BJ (cell line): Measurements from ENCODE around the gene PLA2G2C. TPM values are rescaled to one million over a fixed set of nuclear protein-coding genes. Genes with fewer than 3 reads are reported as not detected.

Experiments used
- CTCF ChIA-PET: fragments of 350-600 bp; formaldehyde crosslinking; extraction: SDS; loops from one replicate; lab custom pipeline; 2021; ENCODE audit warnings: antibody characterized with exemption, inconsistent platforms; lab: Yijun Ruan, JAX
- POLR2A ChIA-PET: fragments of 300-600 bp; sonication (Branson Sonifier 250); formaldehyde crosslinking; extraction: SDS; loops from one replicate; lab custom pipeline; 2021; ENCODE audit warnings: antibody characterized with exemption; lab: Charles Lee
- DNase-seq: peaks from one replicate; pipeline ENCODE4 v3.0.0-alpha.2; 2011; ENCODE audit warnings: low read depth
- H3K27me3 ChIP-seq: 2 replicates; pipeline ENCODE4 v1.6.0; 2011; ENCODE audit warnings: low read length; ENCODE audit not compliant: control insufficient read depth, insufficient read depth
- H3K36me3 ChIP-seq: 2 replicates; pipeline ENCODE4 v1.5.1; 2011; ENCODE audit warnings: low read length; ENCODE audit not compliant: control insufficient read depth, insufficient read depth
- H3K4me3 ChIP-seq: 2 replicates; pipeline ENCODE4 v1.5.1; 2011; ENCODE audit warnings: low read depth, mild to moderate bottlenecking, control low read depth, low read length
- polyA plus RNA-seq: library from polyadenylated mRNA; depleted of rRNA; stranded (reverse); fragments of >200 nt; gene quantifications from 2 replicates; pipeline ENCODE4 v1.2.3, GENCODE V29; 2011
- TF ChIP-seq, protein P1 (sequence below): IDR thresholded peaks from 2 replicates; pipeline ENCODE4 v1.5.1; 2011; ENCODE audit warnings: low read depth, mild to moderate bottlenecking, control low read depth, inconsistent platforms, low read length, moderate library complexity; ENCODE audit not compliant: insufficient read depth

PLA2G2C gene
- polyA plus RNA-seq, 1 experiment = not detected

DNA sequence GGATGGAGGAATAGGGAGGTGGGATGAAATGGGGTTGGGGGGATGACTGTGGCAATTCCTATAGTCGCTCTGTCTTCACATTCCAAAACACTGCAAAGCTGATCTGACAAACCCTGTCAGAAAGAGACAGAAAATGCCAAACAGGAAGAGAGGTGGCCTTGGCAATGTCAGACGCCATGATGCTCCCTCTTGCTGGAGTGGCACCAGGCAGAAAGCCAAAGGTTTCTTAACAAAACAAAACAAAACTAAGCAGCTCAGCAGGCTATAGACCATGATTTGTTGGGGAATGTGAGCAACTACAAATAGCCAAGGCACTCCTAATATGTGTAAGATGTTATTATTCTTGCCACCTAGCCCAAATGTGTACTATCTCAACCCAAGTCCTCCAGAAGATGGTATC lies 42.9 kb upstream of the PLA2G2C start:
- Histone ChIP-seq H3K4me3 (no peak overlapping the region), H3K27me3 (peaks cover 6% of the 10 kb centered on the region), H3K36me3 (no peaks in the 10 kb centered on the region)
- POLR2A ChIA-PET = no interaction called here
- TF ChIP-seq, protein P1, sequence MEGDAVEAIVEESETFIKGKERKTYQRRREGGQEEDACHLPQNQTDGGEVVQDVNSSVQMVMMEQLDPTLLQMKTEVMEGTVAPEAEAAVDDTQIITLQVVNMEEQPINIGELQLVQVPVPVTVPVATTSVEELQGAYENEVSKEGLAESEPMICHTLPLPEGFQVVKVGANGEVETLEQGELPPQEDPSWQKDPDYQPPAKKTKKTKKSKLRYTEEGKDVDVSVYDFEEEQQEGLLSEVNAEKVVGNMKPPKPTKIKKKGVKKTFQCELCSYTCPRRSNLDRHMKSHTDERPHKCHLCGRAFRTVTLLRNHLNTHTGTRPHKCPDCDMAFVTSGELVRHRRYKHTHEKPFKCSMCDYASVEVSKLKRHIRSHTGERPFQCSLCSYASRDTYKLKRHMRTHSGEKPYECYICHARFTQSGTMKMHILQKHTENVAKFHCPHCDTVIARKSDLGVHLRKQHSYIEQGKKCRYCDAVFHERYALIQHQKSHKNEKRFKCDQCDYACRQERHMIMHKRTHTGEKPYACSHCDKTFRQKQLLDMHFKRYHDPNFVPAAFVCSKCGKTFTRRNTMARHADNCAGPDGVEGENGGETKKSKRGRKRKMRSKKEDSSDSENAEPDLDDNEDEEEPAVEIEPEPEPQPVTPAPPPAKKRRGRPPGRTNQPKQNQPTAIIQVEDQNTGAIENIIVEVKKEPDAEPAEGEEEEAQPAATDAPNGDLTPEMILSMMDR = no peak
- CTCF ChIA-PET = interaction anchor here (1.0 to 2.1 kb wide), 3 partner anchors 11 to 265 kb away, joined by 3 to 6 read pairs (median 6); no protein-coding TSS in a partner anchor
- no peak for DNase-seq

DNA sequence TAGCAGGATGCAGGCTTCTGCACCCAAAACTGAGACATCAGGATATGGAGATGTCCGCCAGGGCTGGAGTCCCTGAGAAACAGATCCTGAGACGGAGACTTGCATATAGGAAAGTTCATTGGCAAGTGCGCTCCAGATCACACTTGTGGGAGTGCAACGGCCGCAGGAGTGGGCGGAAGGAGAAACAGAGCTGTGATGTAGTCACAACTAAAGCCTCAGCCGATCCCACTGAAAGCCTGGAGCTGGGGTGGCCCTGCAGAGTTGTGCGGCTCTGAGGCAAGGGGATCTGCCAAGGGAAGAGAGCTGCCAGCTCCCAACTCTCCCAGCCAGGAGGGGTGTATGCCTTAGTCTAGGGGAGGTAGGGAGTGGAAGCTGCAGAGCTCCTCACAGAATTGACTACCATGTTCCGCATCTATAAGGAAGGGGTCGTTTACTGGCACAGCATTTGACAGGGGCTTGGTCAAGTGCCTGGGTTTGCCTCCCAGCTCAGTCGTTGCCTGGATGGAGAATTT lies 42.1 kb upstream of the PLA2G2C start:
- ChIA-PET POLR2A (no interaction called here), CTCF (interaction anchor here (1.1 kb wide), 1 partner anchor 15 kb away, joined by 5 read pairs; no protein-coding TSS in a partner anchor)
- no peak for DNase-seq
- Histone ChIP-seq H3K36me3 (no peaks in the 10 kb centered on the region), H3K4me3 (no peak overlapping the region), H3K27me3 (peaks cover 1% of the 10 kb centered on the region)
- TF ChIP-seq, protein P1 = no peak

DNA sequence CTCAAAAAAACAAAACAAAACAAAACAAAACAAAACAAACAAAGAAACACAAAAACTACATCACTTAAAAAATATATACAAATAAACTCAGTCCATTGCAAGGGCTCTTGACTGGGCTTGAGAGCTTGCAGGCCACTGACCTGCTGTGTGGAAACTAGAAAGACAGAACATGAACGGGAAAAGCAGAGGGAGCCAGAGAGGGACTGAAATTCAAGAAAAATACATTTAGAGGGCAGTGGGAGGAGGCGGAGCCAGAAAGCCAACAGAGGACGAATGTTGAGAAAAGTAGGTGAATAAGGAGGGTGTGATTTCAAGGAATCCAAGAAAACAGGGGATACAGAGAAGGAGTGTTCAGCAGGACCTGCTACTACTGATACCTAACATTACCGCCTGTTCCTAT lies 41.4 kb upstream of the PLA2G2C start:
- TF ChIP-seq, protein P1 = no peak
- no peak overlapping the region for H3K4me3 ChIP-seq
- POLR2A ChIA-PET = no interaction called here
- H3K27me3 ChIP-seq = peaks cover 3% of the 10 kb centered on the region
- no peaks in the 10 kb centered on the region for H3K36me3 ChIP-seq
- CTCF ChIA-PET = interaction anchor here (1.1 kb wide), 1 partner anchor 15 kb away, joined by 5 read pairs; no protein-coding TSS in a partner anchor
- DNase-seq = no peak

DNA sequence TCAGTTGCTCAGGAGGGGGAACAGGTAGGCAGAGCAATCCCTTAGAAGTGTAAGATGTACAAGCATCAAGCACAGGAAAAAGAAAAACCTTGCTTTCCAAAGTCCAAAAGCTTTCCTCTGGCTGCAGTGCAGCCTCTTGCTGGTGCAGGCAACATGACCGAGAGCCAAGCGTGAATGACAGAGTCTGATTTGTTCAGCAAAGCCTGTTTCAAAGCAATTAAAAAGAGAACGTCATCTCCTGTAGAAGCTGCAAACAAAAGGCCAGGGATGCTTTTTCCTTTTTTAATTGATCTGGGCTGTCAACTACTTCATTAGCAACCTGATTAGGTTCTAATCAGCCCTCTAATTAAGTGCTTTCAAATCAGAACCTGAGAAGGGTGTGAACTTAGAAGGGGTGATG lies 38.2 kb upstream of the PLA2G2C start:
- ChIA-PET POLR2A (no interaction called here), CTCF (interaction anchor here (3.3 kb wide), 1 partner anchor 12 kb away, joined by 12 read pairs; no protein-coding TSS in a partner anchor)
- TF ChIP-seq, protein P1 = no peak
- no peak for DNase-seq
- Histone ChIP-seq H3K4me3 (no peak overlapping the region), H3K27me3 (peaks cover 8% of the 10 kb centered on the region), H3K36me3 (no peaks in the 10 kb centered on the region)

DNA sequence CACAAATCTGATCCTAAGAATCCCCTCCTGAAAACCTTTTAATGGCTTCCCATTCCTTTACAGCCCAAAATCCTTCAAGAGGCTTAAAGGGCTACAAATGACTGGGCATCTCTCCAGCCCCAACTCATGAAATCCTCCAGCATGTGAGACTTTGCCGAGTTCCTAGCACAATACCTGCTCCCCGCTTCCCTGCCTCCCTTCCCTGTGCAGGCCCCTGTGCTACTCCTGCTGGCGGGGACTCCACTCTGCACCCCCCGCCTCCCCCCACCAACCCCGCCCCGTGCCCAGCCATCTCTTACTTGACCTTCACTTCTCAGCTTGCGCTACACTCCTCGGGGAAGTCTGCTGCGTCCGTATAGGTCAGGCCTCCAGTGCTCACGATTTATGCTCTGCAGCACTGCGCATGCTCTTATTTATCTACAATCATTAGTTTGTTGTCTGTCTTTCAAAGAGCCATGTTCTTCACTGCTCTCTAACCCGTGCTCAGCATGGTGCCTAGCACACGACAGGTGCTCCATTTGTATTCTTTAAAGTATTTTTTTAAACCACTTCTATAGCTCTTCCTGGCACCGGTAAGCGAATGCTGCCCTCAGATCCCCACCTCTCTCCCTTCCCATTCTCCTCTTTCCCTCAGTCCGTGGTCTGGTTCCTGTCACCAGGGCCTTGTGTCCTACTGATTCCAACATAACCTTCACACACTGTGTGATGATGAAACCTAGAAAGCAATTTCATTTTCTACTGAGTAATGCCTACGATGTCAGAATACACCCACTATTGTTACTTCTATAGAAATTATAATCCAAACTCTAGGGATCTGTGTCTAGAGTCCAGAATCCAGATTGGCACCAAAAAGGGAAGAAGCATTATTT lies 37.5 kb upstream of the PLA2G2C start:
- CTCF ChIA-PET = interaction anchor here (3.3 kb wide), 1 partner anchor 11 kb away, joined by 12 read pairs; no protein-coding TSS in a partner anchor

More for the DNA sequence above, 37.5 kb upstream of the PLA2G2C start:
- TF ChIP-seq, protein P1 = no peak
- H3K27me3 ChIP-seq = peaks cover 6% of the 10 kb centered on the region; the same call in 1 of the 2 replicates
- no peak for DNase-seq
- no peaks in the 10 kb centered on the region for H3K36me3 ChIP-seq
- POLR2A ChIA-PET = no interaction called here
- H3K4me3 ChIP-seq = no peak overlapping the region
